Hematopoietic multipotent progenitor cell treated with erythropoietin and hydrocortisone succinate and interleukin-3 and kit ligand, for 6 days (in vitro differentiated cells): ENCODE results near the gene TRIOBP.
A peak's percentile ranks its signal among the peaks of the same experiment; 100 is the strongest.
"Not testable (repeated sequence)": the region's sequence is repeated elsewhere in the genome, so short reads cannot be mapped to it uniquely, and the experiment has no call there.

ENCODE experiments used
- DNase-seq: peaks from one replicate; pipeline ENCODE4 v3.0.0-alpha.2; 2015

TRIOBP gene, protein sequence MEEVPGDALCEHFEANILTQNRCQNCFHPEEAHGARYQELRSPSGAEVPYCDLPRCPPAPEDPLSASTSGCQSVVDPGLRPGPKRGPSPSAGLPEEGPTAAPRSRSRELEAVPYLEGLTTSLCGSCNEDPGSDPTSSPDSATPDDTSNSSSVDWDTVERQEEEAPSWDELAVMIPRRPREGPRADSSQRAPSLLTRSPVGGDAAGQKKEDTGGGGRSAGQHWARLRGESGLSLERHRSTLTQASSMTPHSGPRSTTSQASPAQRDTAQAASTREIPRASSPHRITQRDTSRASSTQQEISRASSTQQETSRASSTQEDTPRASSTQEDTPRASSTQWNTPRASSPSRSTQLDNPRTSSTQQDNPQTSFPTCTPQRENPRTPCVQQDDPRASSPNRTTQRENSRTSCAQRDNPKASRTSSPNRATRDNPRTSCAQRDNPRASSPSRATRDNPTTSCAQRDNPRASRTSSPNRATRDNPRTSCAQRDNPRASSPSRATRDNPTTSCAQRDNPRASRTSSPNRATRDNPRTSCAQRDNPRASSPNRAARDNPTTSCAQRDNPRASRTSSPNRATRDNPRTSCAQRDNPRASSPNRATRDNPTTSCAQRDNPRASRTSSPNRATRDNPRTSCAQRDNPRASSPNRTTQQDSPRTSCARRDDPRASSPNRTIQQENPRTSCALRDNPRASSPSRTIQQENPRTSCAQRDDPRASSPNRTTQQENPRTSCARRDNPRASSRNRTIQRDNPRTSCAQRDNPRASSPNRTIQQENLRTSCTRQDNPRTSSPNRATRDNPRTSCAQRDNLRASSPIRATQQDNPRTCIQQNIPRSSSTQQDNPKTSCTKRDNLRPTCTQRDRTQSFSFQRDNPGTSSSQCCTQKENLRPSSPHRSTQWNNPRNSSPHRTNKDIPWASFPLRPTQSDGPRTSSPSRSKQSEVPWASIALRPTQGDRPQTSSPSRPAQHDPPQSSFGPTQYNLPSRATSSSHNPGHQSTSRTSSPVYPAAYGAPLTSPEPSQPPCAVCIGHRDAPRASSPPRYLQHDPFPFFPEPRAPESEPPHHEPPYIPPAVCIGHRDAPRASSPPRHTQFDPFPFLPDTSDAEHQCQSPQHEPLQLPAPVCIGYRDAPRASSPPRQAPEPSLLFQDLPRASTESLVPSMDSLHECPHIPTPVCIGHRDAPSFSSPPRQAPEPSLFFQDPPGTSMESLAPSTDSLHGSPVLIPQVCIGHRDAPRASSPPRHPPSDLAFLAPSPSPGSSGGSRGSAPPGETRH (N-terminal part only)

GRCh38 chr22:37696657-37697537, at the start of gene TRIOBP:
Gene TRIOBP (plus strand): TSS chr22:37697048. CDS start chr22:37701366, 4,318 bp downstream.
- peak; percentile 99 for DNase-seq

DNA sequence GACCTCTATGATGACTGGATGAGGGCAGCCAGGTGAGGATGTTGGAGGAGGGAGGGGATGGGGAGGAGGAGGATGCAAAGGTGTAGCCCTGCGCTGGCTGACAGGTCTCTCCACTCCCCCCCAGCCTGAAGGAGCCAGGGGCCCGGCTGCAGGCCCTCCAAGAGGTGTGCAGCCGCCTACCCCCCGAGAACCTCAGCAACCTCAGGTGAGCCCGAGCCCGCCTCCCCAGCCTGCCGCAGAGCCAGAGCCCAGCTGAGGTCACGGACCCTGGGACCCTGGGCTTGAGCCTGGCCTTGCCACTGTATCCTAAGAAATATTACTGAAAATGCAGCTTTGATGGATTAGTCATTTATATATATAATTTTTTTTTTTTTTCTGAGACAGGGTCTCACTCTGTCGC, 49.5 kb upstream of the TRIOBP start:
- no peak for DNase-seq

DNA sequence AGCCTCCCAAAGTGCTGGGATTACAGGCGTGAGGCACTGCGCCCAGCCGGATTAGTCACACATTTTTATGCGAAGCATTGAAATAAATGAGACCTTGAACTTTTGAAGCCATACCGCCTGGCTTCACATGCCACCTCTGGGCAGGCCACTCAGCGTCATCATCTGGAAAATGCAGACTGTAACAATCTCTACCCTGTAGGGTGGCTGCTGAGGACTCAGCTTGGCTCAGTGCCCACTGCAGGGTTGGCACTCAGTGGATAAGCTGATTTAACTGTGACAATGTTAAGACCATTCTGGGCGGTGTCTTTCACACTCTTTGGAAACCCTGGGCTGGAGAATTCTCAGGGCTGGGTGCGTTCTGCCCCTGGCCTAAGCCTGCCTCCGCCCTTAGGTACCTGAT, 48.9 kb upstream of the TRIOBP start:
- peak; percentile 97 for DNase-seq

GRCh38 chr22:37650463-37651136, 46.2 kb upstream of the TRIOBP start:
- no peak for DNase-seq

GRCh38 chr22:37654563-37655251, 42.1 kb upstream of the TRIOBP start:
- no peak for DNase-seq

- no peak for DNase-seq
These were observed 41.6 kb upstream of the TRIOBP start for GRCh38 chr22:37655252-37655563.

GRCh38 chr22:37656583-37656982, 40.3 kb upstream of the TRIOBP start:
- not testable (repeated sequence) for DNase-seq

DNA sequence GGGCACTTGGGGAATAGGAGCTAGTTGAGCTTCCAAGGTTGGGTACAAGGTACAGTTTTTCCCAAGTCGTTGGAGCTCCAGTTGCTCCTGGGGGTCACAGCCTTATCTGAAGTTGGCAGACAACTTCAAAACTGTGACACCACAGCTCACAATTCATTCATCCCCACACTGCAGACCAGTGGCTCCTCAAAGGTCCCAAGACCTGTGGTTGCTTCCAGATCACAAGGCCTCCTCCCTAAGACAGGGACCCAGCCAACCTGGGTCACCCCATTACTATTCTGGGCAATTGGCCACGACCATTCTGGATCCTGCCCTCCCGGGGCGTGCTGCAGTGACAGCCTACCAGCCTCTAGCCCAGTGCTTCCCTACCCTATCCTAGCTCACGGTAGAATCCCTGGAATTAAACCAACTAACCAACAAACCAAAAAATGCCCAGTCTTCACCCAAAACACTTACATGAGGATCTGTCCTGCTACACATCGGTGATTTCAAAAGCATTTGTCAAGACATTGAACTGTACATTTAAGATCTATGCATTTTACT, 39.2 kb upstream of the TRIOBP start:
- DNase-seq, result peak; percentile 76

- DNase-seq, result peak; percentile 100
These were observed 38.4 kb upstream of the TRIOBP start, which contains the start of gene PDXP for GRCh38 chr22:37658133-37659065. Gene PDXP (plus strand): TSS chr22:37658723. CDS start chr22:37658783, 60 bp downstream.

DNA sequence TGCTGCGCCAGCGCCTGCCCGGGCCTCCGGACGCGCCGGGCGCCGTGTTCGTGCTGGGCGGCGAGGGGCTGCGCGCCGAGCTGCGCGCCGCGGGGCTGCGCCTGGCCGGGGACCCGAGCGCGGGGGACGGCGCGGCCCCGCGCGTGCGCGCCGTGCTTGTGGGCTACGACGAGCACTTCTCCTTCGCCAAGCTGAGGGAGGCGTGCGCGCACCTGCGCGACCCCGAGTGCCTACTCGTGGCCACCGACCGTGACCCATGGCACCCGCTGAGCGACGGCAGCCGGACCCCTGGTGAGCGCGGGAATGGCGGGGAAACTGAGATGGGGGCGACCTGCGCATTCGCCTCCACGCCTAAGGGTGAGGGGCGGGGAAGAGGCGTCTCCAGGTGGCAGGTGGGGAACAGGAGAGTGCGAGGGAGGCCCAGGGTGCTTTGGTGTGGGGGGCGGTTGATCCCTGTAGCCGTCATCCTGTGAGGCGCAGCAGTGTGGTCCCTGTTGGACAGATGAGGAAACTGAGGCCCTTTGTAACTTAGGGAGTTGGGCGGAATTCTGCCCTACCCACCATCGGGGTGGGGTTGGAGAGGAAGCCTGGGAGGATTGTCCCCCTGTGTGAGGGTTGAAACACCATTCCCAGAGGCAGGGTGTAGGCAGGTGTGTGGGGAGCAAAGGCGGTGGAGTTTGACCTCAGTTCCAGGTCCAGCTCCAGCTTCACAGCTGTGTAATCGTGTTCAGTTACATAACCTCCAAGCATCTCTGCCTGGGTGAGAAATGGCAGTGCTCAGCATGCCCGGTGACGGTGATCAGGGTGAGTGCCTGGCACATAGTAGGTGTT, 37.6 kb upstream of the TRIOBP start:
- no peak for DNase-seq

DNA sequence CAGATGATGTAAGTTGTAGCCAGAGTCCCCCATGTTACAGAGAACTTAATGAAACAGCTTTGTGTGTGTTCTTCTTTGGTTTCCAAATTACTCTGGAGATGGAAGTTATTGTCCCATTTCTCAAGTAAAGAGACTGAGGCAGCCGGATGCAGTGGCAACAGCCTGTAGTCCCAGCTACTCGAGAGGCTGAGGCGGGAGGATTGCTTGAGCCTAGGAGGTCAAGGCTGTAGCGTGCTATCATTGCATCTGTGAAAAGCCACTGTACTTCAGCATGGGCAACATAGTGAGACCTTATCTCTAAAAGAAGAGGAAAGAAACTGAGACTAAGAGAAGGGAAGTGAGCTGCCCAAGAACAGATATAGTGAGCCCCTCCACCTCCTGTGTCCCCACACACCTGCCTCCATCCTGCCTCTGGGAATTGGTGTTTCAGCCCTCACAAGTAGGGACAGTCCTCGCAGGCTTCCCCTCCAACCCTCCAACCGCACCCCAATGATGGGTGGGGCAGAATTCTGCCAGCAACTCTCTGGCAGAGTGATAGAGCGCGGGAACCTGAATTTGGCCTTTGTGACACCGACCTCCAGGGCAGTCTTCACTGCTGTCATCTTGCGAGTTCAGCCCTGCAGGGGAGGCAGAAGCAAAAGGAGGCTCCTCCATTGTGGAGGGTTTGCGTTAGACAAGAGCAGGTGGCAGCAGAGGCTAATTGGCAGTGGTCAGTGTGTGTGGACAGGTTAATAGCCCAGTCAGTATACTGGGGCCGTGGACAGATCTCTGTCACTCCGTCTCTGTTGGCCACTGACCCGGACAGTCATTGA, 36.7 kb upstream of the TRIOBP start:
- DNase-seq, result peak; percentile 84

DNA sequence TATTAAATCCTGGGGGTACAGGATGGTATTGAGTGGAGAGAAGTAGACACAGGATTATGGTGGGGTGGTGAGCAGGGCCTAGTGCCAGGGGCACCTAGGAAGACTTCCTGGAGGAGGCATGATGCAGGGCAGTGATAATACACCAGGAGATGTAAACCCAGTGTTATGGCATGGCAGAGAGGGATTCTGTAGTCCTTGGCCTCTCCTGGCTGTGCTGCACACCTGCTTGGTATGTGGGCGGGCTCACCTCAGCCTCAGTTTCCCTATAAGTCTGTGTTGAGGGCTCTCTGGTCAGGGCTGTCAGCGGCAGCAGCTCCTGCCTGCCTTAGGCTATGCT, 36.2 kb upstream of the TRIOBP start:
- DNase-seq, result no peak

DNA sequence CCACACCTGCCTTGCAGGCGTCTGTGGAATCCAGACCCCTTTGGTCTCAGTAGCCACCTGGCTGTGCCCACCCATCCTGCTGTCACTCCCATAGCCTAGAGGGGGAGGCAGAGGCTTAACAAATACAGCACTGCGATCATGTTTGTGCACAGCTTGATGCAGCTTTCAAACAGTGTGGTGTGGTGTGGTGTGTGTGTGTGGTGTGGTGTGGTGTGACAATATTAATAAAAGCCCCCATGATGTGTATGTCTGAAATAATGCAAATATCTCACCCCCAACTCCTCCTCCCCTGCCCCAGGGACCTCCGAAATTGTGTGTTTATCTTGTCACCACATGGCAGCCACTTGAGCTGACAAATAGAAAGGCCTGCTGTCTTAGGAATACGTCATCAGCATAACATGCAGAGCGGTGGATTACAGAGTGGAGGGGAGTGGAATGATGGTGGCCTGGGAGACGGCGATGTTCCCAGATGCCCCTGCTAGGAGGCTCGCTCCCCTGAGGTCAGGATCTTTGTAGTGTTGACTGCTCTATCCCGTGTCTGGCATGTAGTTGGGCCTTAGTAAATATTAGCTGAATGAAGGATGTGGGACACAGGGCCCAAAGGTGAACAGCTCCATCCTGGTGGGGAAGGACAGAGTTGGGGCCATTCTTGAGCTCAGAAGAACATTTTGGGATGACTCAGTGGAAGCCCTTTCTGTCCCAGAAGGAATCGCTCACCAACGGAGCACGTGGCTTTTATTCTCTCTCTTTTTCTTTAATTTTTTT, 35.5 kb upstream of the TRIOBP start:
- DNase-seq, result peak; percentile 69

GRCh38 chr22:37662039-37662438, 34.8 kb upstream of the TRIOBP start:
- no peak for DNase-seq

DNA sequence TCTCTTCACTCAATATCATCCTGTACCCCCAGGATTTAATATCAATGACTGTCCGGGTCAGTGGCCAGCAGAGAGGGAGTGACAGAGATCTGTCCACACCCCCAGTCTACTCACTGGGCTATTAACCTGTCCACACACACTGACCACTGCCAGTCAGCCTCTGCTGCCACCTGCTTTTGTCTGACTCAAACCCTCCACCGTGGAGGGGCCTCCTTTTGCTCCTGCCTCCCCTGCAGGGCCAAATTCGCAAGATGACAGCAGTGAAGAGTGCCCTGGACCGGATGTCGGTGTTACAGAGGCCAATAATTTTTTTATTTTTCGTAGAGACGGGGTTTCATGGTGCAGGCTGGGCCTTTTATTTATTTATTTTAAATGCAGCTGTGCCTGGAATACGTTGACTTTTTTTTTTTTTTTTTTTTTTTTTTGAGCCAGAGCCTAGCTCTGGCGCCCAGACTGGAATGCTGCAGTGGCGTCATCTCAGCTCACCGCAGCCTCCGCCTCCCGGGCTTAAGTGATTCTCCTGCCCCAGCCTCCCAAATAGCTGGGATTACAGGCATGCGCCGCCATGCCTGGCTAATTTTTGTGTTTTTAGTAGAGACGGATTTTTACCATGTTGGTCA, 33.2 kb upstream of the TRIOBP start:
- DNase-seq, result no peak
